ENCODE results near the gene RPS6KA6.
A peak's percentile ranks its signal among the peaks of the same experiment; 100 is the strongest.
"Not testable (repeated sequence)": the region's sequence is repeated elsewhere in the genome, so short reads cannot be mapped to it uniquely, and the experiment has no call there.

RPS6KA6 gene

GRCh38 chrX:84162401-84162800, 25.6 kb downstream of the RPS6KA6 start:
- DNase-seq (ENCODE audit: low read depth) = no peak

DNA sequence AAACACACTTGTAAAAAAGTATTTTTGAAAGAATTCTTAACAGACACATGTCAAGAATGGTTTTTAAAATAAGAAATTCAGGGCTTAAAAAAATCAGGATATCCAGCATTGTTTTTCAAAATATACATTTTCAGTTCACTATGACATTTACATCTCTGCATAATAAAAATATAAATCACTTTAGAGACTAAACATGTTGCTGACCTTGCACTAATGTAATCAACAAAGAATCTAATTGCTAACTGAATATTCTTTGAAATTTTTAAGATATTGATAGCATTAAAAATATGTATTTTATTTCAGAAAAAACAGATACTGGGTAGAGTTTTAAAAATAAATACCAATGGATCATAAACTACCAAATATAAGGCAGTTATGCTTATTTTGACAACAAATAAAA, 26.4 kb downstream of the RPS6KA6 start:
- DNase-seq (ENCODE audit: low read depth) = no peak

GRCh38 chrX:84160736-84161135, 27.3 kb downstream of the RPS6KA6 start:
- DNase-seq (ENCODE audit: low read depth) = no peak

- no peak for DNase-seq (ENCODE audit: low read depth)
Measured at GRCh38 chrX:84156821-84157220, 31.2 kb downstream of the RPS6KA6 start.

GRCh38 chrX:84155938-84156337, 32.1 kb downstream of the RPS6KA6 start:
- DNase-seq (ENCODE audit: low read depth) = no peak

GRCh38 chrX:84153538-84153937, 34.5 kb downstream of the RPS6KA6 start:
- DNase-seq (ENCODE audit: low read depth) = no peak

DNA sequence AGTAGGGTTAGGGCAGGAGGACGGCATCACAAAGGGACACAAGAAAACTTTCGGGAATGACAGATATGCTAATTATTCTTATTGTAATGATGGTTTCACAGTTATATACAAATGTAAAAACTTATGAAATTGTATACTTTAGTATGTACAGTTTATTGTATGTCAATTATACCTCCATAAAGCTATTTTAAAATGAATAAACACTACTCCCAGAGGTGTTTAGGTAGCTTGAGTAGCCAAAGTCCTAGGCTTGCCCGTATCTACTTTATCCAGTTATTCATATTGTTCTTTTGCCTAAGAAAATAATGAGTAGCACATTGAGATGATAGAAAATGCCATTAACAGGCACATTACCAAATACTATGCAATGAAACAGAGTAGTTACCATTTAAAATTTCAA, 43.0 kb downstream of the RPS6KA6 start:
- no peak for DNase-seq (ENCODE audit: low read depth)

- DNase-seq (ENCODE audit: low read depth) = no peak
Measured at GRCh38 chrX:84144281-84144680, 43.7 kb downstream of the RPS6KA6 start.

- no peak for DNase-seq (ENCODE audit: low read depth)
Measured at GRCh38 chrX:84133023-84133422, 55.0 kb downstream of the RPS6KA6 start.

- DNase-seq (ENCODE audit: low read depth) = no peak
Measured at GRCh38 chrX:84123585-84123984, 64.4 kb downstream of the RPS6KA6 start.

GRCh38 chrX:84118769-84119168, 69.2 kb downstream of the RPS6KA6 start:
- DNase-seq (ENCODE audit: low read depth) = no peak

DNA sequence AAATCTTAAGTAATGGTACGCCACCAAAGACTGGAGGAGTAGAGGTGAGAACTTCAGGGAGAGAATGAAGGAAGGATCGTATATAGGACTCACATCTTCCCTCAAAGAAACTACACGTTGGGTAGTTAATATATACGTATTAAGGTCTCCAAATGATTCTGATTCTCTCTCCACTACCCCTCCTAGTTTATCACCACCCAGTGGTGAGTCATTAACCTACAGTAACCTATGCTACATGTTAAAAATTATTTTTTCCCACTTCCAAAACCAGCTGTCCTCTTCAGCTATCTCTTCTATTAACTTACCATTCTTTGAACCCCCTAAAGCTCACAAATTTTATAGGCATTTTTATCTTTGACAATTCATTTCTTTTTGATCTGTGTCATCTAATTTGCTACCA, 69.7 kb downstream of the RPS6KA6 start:
- DNase-seq (ENCODE audit: low read depth) = no peak

DNA sequence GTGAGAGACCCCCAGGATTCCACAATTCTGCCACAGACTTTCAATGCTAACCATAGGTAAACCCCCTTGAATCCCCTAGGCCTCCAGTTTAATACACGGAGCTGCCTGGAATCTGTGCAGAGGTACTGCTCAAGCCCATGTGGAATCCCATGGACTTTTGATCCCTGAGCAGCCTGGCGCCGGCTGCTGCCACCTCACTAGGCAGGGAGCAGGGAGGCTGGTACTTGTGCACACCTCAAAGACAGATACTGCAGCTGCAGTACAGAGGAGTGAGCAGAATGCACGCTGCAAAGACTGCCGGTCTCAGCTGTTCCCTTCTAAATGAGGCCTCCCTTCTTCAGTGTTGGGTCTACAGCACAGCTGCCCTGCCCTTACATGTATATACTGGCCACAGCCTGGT, 79.4 kb downstream of the RPS6KA6 start:
- DNase-seq (ENCODE audit: low read depth) = no peak

DNA sequence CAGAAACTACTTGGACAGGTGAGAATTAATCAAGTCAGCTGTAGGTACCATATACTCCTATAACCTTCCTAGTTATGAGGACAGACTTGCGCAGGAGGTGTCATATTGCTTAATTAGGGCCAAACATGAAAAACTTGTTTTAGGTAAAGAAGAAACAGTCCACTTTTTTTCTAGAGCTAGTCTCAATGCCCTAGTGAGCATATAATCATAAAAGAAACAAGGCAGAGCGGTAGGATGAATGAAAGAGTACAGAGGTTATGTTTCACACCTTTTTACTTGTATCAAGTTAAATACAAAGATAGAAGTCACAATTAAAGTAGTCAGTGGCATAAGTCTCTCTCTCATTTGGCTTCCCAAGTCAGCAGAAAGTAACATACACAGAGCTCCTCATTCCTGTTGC, 88.9 kb downstream of the RPS6KA6 start:
- DNase-seq (ENCODE audit: low read depth) = no peak

DNA sequence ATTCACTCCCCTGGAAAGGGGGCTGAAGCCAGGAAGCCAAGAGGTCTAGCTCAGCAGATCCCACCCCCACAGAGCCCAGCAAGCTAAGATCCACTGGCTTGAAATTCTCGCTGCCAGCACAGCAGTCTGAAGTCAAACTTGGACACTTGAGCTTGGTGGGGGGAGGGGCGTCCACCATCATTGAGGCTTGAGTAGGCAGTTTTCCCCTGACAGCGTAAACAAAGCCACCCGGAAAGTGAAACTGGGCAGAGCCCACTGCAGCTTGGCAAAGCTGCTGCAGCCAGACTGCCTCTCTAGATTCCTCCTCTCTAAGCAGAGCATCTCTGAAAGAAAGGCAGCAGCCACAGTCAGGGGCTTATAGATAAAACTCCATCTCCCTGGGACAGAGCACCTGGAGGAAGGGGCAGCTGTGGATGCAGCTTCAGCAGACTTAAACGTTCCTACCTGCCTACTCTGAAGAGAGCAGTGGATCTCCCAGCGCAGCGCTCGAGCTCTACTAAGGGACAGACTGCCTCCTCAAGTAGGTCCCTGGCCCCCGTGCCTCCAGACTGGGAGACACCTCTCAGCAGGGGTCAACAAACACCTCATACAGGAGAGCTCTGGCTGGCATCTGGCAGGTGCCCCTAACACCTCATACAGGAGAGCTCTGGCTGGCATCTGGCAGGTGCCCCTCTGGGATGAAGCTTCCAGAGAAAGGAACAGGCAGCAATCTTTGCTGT, 108.4 kb downstream of the RPS6KA6 start:
- not testable (repeated sequence) for DNase-seq (ENCODE audit: low read depth)

DNA sequence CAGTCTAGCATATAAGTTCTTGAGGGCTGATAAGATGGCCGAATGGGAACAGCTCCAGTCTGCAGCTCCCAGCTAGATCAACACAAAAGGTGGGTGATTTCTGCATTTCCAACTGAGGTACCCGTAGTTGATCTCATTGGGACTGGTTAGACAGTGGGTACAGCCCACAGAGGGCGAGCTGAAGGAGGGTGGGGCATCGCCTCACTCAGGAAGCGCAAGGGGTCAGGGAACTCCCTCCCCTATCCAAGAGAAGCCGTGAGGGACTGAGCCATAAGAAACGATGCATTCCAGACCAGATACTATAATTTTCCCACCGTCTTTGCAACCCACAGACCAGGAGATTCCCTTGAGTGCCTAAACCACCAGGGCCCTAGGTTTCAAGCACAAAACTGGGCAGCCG, 109.0 kb downstream of the RPS6KA6 start:
- DNase-seq (ENCODE audit: low read depth) = no peak

- no peak for DNase-seq (ENCODE audit: low read depth)
Measured at GRCh38 chrX:84064814-84065213, 123.2 kb downstream of the RPS6KA6 start.

- no peak for DNase-seq (ENCODE audit: low read depth)
Measured at GRCh38 chrX:84064164-84064563, 123.8 kb downstream of the RPS6KA6 start.

GRCh38 chrX:84047339-84047738, 140.7 kb downstream of the RPS6KA6 start:
- no peak for DNase-seq (ENCODE audit: low read depth)

DNA sequence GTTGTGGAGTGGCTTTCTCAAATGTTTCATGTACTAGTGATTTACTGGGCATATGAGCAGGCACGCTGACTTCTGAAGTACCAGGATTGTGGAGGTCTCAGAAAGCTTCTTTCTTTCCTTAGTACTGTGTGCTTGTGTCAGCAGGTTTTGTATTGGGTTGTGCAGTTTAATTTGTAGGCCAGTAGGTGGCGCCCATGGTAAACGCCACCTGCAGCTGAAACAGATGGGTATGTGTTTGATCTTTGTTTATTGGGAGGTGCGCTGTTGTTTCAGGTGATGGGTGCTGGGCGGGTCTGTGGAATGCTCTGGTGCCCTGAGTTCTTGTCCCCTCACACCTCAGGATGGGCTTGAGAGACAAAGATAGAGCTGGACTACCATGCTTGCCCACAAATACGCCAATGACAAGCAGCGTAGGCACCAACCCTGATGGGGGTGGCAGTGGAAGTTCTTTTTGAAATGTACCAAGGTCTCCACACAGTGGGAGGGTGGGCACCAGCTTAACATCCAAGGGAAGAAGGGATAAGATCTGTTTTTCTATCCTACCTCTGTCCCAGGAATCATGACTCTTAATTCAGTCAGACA, 141.5 kb downstream of the RPS6KA6 start:
- peak; percentile 4 for DNase-seq (ENCODE audit: low read depth)

DNA sequence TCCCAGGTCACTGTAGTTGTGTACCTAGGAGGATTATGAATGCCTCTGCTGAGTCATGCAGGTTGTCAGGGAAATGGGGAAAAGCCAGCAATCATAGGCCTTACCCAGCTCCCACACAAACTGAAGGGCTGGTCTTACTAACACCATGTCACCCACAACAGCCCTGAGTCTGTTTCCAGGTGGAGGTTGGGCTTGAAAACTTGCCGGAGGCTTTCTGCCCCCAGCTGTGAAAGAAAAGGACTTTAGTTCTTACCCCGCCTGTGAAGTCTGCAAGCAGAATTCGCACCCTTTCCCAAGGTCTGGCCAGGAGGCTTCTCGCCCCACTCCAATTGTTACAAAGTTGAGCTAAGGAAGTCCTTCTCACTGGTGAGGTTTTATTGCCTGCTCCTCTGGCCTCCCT, 143.9 kb downstream of the RPS6KA6 start:
- no peak for DNase-seq (ENCODE audit: low read depth)
